GM18858 (cell line): Measurements from ENCODE around the gene CLDN14.

Source experiments
- ATAC-seq: cut with Tn5 transposase; IDR thresholded peaks from one replicate; pipeline ENCODE4 v1.9.1; 2021; ENCODE audit not compliant: unreplicated experiment

The CLDN14 gene

DNA sequence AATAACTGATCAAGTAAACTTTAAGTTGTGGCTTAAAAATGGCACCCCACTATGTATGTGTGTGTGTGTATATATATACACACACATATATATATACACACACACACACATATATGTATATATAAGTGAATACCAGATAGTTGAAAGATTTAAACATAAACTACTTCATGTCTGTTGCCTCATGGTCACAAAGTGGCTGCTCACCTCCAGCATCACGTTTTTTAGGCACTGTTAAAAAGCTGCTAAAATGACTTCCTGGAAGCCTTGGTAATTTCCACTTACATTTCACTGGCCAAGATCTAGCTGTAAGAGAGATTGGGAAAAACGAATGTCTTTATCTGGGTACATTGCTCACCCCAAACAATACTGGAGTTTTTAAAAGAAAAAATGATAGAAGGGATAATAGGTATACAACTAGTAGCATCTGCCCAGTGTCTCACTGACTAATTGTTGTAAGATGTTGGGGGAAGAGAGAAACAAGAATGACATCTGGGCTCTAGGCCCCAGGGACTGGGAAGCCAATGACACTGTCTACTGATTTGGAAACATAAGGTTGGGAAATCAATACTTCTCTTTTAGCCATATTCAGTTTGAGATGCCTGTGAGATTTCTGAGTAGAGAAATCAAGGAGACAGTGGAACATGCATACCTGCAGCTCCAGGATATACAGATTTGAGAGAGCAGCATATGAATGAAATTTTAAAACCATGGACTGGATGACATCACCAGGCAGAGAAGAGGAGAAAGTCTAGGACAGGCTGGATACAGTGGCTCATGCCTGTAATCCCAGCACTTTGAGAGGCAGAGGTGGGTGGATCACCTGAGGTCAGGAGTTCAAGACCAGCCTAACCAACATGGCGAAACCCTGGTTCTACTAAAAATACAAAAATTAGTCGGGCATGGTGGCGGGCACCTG is 42.8 kb downstream of the CLDN14 start:
- no peak for ATAC-seq

DNA sequence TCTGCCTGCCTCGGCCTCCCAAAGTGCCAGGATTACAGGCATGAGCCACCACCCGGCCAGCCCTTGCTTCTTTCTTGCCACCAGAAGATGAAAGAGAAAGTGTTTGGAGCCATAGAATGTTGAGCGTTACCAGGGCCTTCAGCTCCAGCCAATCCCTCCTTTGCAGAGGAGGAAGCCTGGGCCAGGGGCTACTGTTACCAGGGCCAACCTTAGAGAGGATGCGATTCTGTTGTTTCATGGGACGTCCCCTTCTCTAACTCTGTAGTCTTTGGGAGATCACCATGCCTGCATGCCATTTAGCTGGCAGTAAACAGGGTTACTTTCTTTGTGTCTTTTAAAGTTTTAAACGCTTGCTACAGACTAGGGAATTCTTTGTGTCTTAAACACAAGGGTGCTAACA is 45.8 kb downstream of the CLDN14 start:
- no peak for ATAC-seq

DNA sequence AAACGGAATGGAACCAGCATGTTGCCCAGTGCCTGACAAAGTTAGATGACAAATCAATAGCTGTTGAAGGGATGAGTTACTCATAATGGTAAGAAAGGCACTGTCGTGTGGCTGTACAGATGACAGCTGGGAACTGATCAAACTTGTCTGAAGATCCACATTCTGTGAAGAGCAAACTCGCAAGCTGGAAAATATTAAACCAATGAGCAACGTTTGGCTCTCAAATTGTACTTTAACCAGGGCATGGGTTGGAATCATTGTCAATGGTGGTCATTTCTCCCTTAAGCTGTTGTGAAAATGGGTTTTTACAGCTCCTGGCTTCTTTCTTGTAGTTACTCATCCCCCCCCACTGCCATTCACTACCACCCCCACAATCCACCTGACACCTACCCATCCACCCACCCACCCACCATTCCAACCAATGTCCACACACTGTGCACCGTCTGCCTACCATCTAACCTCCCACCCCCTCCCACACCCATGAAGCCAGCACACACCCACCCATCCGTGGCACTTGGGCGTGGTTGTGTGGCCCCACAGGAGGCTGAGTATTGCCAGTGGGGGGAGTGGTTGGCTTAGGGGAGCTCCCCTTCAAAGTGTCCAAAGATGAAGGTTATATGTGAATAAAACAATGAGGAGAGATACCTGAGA is 46.7 kb downstream of the CLDN14 start:
- ATAC-seq = no peak

DNA sequence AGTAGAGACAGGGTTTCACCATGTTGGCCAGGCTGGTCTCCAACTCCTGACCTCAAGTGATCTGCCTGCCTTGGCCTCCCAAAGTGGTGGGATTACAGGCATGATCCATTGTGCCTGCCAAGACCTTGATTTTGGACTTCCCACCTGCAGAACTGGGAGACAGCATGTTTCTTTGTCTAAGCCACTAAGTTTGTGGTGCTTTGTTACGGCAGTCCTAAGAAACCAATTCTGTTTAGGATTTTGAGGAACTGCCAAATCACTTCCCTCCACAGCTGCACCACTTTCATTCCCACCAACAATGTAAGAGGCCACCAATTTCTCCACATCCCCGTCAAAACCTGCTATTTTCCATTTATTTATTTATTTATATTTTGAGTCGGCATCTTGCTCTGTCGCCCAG is 48.7 kb downstream of the CLDN14 start:
- ATAC-seq = no peak

DNA sequence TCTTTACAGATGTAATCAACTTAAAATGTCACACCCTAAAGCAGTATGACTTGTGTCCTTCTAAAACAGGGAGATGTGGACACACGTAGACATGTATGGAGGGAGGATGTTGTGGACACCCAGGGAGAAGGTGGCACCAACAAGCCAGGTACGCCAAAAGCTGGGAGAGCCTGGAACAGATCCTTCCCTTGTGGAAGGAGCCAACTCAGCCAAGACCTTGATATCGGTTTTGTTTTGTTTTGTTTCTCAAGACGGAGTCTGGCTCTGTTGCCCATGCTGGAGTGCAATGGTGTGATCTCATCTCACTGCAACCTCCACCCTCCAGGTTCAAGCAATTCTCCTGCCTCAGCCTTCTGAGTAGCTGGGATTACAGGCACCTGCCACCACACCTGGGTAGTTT is 49.1 kb downstream of the CLDN14 start:
- ATAC-seq = no peak

DNA sequence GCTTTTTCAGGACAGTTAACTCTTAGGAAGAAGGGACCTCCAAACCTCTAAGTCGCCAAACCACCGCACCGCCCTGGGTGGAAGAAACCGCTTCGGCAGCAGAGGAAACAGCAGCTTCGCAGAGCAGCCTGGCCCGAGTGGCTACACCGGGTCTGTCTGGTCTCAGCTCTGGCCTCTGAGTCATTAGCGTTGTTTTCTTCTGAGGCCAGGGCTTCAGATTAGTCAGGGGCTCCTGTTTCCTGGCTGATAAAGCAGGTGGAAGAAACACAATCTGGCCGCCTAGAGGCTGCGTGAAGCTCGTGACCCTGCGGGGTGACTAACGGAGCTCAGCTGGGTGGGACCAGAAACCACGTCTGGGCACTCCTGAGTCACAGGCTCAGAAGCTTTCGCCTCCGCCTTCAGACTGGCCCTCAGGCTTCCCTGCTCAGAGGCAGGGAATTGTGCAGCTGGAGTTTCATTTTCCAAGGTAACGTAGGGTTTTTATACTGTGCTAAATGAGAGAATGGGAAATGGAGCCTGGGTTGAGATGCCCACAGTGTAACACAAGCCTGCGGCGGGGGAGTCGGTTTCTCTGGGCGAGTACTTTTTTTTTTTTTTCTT is 49.9 kb downstream of the CLDN14 start:
- peak; percentile 77 for ATAC-seq

DNA sequence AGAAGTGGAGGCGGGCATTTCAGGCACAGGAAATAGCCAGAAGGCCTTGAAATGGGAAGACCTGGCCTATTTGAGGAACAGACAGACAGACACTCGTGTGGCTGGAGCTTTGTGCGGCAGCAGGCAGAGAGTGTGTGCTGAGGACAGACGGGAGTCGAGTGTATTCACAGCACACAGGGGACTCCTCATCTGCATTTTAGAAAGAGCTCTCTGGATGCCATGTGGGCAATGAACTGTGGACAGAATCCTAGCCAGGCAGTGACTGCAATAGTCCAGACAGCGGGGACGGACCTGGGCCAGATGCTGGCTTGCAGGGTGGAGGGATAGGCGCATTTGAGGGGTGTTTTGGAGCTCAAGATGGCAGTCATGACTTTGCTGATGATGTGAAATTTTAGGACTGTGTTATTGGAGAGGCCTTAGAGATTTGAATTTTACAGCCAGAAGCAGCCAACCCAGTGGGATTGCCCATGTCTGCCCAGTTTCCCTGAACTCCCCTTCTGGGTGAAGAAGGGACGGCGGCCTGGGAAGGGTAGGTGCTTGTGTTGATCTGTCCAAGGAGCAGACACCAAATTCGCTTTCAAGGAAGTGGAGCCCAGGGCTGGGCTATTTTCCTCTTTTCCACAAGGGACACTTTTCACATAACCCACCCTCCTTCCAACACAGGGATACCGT is 51.0 kb downstream of the CLDN14 start:
- no peak for ATAC-seq

DNA sequence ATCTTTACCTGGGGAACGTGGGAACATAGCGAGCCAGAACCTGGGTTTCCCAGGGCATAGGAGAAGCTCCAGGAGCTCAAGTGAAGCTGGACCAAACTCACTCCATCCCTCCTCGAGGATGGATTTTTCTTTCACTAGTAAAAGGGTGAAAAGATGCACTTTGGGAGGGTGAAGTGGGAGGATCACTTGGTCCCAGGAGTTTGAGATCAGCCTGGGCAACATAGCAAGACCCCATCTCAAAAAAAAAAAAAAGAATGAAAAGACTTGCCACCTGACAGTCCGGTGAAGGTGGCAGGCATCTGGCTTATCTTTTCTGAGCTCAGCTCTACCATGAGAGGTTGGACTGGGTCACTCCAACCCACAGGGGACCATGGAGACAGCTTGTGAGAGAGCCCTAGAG is 52.4 kb downstream of the CLDN14 start:
- no peak for ATAC-seq

DNA sequence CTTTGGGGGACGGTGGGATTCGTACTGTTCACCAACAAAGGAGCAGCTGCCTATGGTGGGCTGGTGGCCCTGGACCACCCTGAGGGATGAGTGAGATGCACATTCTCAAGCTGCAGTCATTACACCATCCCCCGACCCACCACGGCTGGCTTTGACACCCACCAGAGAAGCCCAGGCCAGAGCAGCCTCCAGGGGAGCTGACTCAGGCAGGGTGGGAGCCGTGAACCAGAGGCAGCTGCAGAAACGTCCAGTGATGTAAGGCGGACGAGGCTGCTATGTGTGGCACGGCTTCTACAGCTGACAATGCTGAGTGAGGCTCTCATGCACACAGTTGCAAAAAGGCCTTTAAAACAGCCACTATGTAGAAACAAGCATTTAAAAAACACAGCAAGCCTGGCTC is 54.6 kb downstream of the CLDN14 start:
- no peak for ATAC-seq

DNA sequence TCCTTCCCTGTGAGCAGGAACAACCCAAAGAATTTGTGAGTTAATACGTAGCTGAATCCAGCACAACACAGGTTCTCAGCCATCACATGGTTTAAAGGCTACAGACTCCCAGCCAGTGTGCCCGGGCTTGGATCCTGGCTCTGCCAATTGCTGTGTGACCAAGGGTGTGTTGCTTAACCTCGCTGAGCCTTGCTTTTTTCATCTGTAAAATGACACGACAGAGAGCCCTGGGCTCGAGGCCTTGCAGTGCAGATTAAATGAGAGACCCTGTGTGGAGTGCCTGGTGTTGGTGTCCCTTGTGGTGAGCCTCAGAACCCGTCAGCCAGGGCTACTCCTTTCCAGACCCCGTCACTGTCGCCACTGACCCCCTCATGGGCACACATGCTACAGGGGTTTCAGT is 55.3 kb downstream of the CLDN14 start:
- ATAC-seq = no peak

DNA sequence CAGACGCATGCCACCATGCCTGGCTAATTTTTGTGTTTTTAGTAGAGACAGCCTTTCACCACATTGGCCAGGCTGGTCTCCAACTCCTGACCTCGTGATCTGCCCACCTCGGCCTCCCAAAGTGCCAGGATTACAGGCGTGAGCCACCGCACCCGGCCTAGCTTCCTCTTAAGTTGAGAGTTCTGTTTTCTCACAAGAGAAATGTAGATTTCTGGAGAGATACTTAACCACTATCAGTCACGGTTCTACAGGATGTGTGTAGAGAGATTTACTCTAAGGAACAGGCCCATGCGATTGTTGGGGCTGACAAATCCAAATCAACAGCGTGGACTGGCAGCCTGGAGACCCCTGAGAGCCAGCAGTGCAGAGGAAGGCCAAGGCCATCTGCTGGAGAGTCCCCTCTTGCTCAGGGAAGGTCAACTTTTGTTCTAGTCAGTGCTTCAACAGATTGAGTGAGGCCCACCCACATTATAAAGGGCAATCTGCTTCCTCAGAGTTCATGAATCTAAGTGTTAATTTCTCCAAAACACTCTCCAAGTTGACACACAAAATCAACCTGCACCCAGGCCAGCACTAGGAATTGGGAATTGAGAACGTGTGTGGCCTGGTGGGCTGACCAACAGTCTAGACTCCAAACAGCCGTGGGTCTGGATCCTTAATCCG is 56.0 kb downstream of the CLDN14 start:
- ATAC-seq = no peak

DNA sequence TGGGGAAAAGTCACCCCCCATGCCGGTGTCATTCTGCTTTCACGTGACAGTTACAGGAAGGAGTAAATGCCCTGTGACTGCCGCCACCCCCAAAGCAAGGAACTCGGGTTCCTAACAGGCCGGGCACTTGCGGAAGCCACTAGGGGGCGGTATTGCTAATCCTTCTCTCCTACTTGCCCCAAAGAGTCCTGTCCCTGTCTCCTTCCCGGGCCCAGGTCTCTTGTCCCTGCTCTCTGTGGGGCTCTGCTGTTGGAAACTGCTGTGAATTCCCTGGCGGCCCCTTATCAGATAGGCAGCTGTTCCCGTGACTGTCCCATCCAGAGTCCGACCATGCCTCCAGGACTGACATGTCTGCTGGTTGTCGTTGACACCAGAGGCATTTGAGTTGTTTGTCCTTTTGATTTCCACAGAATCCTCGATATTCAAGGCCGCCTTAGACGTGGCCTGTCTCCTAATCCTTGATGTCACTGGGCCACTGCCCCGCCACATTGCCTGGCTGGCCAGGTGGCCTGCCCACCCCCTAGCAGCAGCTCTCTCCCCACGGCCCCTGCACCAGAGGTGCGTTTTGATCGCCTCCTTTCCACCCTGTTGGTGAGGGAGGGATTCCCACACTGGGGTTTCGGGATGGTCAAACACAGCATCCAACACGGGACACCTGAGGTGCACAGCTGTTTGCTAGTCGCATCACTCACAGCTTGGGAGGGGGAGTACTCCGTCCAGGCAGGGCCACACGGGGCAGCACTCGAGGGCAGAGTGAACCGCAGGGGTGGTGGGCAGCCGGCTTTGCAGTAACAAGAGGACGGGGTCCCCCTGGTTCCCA is 57.4 kb downstream of the CLDN14 start:
- ATAC-seq = no peak

DNA sequence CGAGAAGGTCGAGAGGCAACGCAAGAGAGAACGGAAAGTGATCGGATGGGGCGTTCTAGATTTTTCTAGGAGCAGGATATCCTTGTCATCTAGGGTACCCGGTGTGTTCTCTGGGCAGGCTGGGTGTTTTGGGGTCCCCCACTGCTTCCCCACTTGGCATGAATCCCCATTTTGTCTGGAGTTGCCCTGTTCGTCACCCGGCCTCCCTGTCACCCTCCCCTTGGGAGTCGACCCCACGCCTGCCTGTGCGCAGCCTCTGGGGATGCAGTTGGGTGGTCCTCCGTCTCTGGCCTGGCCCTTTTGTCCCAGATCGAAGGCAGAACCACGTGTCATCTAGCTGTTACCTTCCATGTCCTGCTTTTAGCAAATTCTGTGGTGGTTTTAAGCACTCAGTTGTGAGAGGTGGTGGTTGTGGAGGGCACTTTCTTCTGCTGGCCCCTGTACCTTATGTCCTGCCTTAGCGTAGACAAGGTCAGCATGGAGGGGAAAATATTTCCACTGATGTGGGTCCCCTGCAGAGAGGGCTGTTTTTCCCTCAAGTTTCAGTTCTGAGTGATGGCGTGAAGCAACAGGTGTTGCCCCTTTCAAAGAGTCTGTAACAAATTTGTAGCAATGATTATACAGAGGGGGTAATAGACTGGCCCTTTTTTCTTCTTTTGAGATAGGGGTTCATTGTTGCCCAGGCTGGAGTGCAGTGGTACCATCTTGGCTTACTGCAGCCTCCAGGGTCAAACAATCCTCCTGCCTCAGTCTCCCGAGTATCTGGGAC is 59.2 kb downstream of the CLDN14 start:
- no peak for ATAC-seq

DNA sequence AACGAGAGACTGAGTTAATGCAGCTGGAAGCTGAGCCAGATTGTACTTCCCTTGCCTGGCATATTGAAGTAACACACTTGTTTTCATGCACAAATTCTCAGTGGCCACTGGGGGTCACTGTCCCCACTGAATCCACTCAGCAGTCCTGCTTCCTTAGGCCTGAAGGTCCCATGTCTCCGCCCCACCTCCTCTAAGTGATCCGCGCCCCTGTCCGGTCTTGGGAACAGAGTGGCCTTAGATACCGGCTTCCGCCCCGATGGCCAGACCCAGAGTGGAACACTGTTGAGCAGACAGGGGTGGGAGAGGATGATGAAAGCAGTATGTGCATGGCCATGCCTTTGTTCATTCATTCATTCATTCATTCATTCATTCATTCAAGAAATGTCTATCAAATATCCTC is 59.9 kb downstream of the CLDN14 start:
- ATAC-seq = no peak

DNA sequence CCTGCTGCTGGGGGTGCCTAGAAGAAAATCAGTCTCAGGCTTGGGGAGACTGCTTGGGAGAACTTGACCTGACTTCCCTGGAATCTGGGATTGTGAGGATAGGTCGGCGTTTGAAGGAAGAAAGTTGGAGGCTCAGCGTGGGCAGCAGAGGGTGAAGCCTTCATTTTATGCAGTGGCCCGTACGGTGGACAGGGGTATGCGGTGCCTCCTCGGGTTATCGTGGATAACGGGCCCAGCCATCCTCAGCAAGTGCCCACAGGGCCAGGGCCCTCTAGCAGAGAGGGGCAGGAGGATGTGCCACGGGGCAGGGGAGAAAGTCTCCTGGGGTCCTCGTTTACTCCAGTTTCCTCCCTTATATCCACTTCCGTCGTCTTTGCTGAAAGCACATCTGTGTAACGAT is 60.7 kb downstream of the CLDN14 start:
- ATAC-seq = no peak

DNA sequence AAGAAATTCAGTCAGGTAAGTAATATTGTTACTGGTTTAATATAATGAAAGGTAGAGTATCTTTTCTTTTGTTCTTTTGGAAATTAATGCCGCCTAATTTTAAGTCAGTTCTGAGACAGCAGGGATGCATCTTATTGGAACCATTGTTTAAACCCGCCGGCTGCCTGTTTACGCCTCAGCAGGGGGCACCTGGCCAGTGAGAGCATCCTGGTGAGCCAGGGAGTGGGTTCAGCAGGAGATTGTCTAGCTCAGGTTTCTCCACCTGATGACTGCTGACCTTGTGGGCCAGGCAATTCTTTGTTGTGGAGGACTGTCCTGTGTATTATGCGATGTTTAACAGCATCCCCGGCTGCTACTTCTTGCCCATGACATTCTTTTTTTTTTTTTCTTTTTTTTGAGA is 64.5 kb downstream of the CLDN14 start:
- ATAC-seq = no peak

DNA sequence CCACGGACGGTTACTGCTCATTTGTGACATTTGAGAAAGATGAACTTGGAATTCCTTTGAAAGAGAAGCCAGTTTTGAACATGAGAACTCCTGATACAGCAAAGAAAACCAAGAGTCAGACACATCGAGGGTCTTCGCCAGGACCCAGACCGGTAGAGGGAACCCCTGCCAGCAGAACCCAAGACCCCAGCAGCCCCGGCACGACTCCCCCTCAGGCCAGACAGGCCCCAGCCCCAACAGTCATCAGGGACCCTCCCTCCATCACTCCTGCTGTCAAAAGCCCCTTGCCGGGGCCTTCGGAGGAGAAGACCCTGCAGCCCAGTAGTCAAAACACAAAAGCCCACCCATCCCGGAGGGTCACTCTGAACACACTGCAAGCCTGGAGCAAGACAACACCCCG is 67.0 kb downstream of the CLDN14 start:
- ATAC-seq = no peak

DNA sequence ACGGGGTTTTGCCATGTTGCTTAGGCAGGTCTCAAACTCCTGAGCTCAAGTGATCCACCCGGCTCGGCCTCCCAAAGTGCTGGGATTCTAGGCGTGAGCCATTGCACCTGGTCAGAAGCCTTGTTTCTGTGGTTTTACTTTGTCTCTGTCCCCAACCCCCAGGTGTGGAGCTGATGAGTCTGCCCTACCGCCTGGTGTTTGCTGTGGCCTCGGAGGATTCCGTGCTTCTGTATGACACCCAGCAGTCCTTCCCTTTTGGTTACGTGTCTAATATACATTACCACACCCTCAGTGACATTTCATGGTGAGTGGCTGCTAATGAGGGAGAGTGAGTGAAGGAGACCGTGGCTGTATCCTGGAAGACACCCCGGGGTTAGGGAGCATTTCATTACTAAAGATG is 68.6 kb downstream of the CLDN14 start:
- no peak for ATAC-seq
